Vagina (tissue), 2 donors: Measurements from ENCODE around the gene FGGY. TPM values are rescaled to one million over a fixed set of nuclear protein-coding genes. Genes with fewer than 3 reads are reported as not detected.
"Not testable (repeated sequence)": the region's sequence is repeated elsewhere in the genome, so short reads cannot be mapped to it uniquely, and the experiment has no call there.

ENCODE experiments used
- DNase-seq, 2 donors: peaks; one replicate each; pipeline ENCODE4 v3.0.0-alpha.2; 2017; ENCODE audit errors: extremely low spot score in 2 of 2
- H3K27ac ChIP-seq: fragments of 200-600 bp; sonication (generic); one replicate; pipeline ENCODE4 v1.5.1; 2019
- H3K27me3 ChIP-seq: fragments of 200-600 bp; sonication (generic); one replicate; pipeline ENCODE4 v1.5.1; 2019
- H3K36me3 ChIP-seq, 2 donors: fragments of 200-600 bp; sonication (generic); one replicate each; pipeline ENCODE4 v1.5.1; 2017 to 2019
- H3K4me1 ChIP-seq: fragments of 200-600 bp; sonication (generic); one replicate; pipeline ENCODE4 v1.5.1; 2019
- H3K4me3 ChIP-seq, 2 donors: fragments of 200-600 bp; sonication (generic); 1 replicate in 1 of 2; 2 replicates in 1 of 2; pipeline ENCODE4 v1.5.1; 2016 to 2019
- H3K9me3 ChIP-seq: fragments of 200-600 bp; sonication (generic); one replicate; pipeline ENCODE4 v1.5.1; 2019
- POLR2A ChIP-seq, 2 donors: fragments of 450-650 bp; IDR thresholded peaks; one replicate each; pipeline ENCODE4 v1.6.1; 2017; ENCODE audit warnings: antibody characterized with exemption in 2 of 2, mild to moderate bottlenecking in 2 of 2, moderate library complexity in 2 of 2
- POLR2AphosphoS5 ChIP-seq, 2 donors: sonication (generic); formaldehyde crosslinking; IDR thresholded peaks; one replicate each; pipeline ENCODE4 v1.9.0; 2017; ENCODE audit warnings: antibody characterized with exemption in 2 of 2, mild to moderate bottlenecking in 2 of 2, low read depth in 1 of 2; ENCODE audit not compliant: insufficient read depth in 1 of 2
- intact Hi-C: fragments of 100-400 bp; cut with DNase I; formaldehyde crosslinking; loops from one replicate; pipeline ENCODE4 v1.15.1; 2023
- total RNA-seq: library from RNA; depleted of rRNA; stranded (reverse); fragments of >200 nt; gene quantifications from one replicate; pipeline ENCODE4 v1.2.3, GENCODE V29; 2016
- TF ChIP-seq, protein P1 (sequence below), 3 experiments: fragments of 450-650 bp in 2 of 3; fragments of 200-600 bp in 1 of 3; sonication (generic) in 1 of 3; IDR thresholded peaks; one replicate each; pipeline ENCODE4 v1.5.1; 2017 to 2019; ENCODE audit warnings: antibody characterized with exemption in 3 of 3, mild to moderate bottlenecking in 2 of 3, moderate library complexity in 2 of 3

The FGGY gene
- total RNA-seq, 1 donor from 2014 or later: 11.8 TPM

DNA sequence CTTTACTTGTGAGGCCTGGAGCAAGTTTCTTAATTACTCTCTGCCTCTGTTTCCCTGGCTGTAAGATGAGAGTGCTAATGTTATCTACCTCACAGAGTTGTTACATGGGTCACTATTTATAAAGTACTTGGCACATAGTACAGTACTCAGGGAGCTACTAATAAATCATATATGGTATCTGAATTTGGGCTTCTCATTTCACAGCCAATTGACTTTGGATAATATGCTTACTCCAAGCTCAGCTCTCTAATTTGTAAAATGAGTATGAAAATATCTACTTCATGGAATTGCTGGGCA is 409.4 kb downstream of the FGGY start:
- Histone ChIP-seq H3K4me3 (no peak overlapping the region), H3K4me1 (peaks cover 49% of the 10 kb centered on the region), H3K27ac (peak overlapping the region; percentile 82), H3K9me3 (no peaks in the 10 kb centered on the region), H3K27me3 (no peaks in the 10 kb centered on the region), H3K36me3 (no peaks in the 10 kb centered on the region)
- intact Hi-C loops: loop anchor here (10.0 kb wide), 3 partner anchors 49 to 961 kb away; partner anchors contain the start of gene FGGY
- TF ChIP-seq, protein P1, sequence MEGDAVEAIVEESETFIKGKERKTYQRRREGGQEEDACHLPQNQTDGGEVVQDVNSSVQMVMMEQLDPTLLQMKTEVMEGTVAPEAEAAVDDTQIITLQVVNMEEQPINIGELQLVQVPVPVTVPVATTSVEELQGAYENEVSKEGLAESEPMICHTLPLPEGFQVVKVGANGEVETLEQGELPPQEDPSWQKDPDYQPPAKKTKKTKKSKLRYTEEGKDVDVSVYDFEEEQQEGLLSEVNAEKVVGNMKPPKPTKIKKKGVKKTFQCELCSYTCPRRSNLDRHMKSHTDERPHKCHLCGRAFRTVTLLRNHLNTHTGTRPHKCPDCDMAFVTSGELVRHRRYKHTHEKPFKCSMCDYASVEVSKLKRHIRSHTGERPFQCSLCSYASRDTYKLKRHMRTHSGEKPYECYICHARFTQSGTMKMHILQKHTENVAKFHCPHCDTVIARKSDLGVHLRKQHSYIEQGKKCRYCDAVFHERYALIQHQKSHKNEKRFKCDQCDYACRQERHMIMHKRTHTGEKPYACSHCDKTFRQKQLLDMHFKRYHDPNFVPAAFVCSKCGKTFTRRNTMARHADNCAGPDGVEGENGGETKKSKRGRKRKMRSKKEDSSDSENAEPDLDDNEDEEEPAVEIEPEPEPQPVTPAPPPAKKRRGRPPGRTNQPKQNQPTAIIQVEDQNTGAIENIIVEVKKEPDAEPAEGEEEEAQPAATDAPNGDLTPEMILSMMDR (IDR thresholded peaks at IDR 0.05): no peak
- TF ChIP-seq POLR2A (IDR thresholded peaks at IDR 0.05) (no peak), POLR2AphosphoS5 (IDR thresholded peaks at IDR 0.05; ENCODE audit: insufficient read depth in 1 of 2, low read depth in 1 of 2) (no peak)
- DNase-seq: no peak

GRCh38 chr1:59707178-59707791 is 410.4 kb downstream of the FGGY start:
- TF ChIP-seq POLR2AphosphoS5 (IDR thresholded peaks at IDR 0.05; ENCODE audit: insufficient read depth in 1 of 2, low read depth in 1 of 2): peak in 1 of 2 donors; percentile 73
- no peak for TF ChIP-seq POLR2A (IDR thresholded peaks at IDR 0.05)
- no peak for DNase-seq
- H3K4me3 ChIP-seq: no peak overlapping the region
- intact Hi-C loops: loop anchor here (10.0 kb wide), 3 partner anchors 48 to 962 kb away; partner anchors contain the start of gene FGGY
- peak overlapping the region; percentile 82 for H3K27ac ChIP-seq
- H3K36me3 ChIP-seq: no peaks in the 10 kb centered on the region
- no peaks in the 10 kb centered on the region for H3K27me3 ChIP-seq
- no peaks in the 10 kb centered on the region for H3K9me3 ChIP-seq
- peaks cover 49% of the 10 kb centered on the region for H3K4me1 ChIP-seq

- TF ChIP-seq POLR2AphosphoS5 (IDR thresholded peaks at IDR 0.05; ENCODE audit: insufficient read depth in 1 of 2, low read depth in 1 of 2) (no peak), POLR2A (IDR thresholded peaks at IDR 0.05) (no peak)
- TF ChIP-seq, protein P1 (IDR thresholded peaks at IDR 0.05): no peak
- Histone ChIP-seq H3K27ac (no peak overlapping the region), H3K9me3 (no peaks in the 10 kb centered on the region), H3K36me3 (no peaks in the 10 kb centered on the region), H3K4me3 (no peak overlapping the region), H3K4me1 (peaks cover 34% of the 10 kb centered on the region), H3K27me3 (no peaks in the 10 kb centered on the region)
- intact Hi-C loops: loop anchor here (10.0 kb wide), 3 partner anchors 45 to 965 kb away; partner anchors contain the start of gene FGGY
- DNase-seq: no peak
Observed at GRCh38 chr1:59709333-59709732, 412.4 kb downstream of the FGGY start.

GRCh38 chr1:59710920-59711319 is 414.0 kb downstream of the FGGY start:
- H3K9me3 ChIP-seq, H3K27me3 ChIP-seq, intact Hi-C loops, H3K27ac ChIP-seq, DNase-seq, H3K36me3 ChIP-seq, H3K4me3 ChIP-seq: not testable (repeated sequence)
- peaks cover 31% of the 10 kb centered on the region for H3K4me1 ChIP-seq

GRCh38 chr1:59714219-59714618 is 417.3 kb downstream of the FGGY start:
- intact Hi-C loops: no loop called here
- no peak overlapping the region for H3K27ac ChIP-seq
- no peak for DNase-seq

GRCh38 chr1:59714966-59715365 is 418.1 kb downstream of the FGGY start:
- H3K9me3 ChIP-seq: no peaks in the 10 kb centered on the region
- peaks cover 7% of the 10 kb centered on the region for H3K4me1 ChIP-seq
- no peak overlapping the region for H3K27ac ChIP-seq
- TF ChIP-seq, protein P1 (IDR thresholded peaks at IDR 0.05): no peak
- TF ChIP-seq POLR2A (IDR thresholded peaks at IDR 0.05): no peak
- TF ChIP-seq POLR2AphosphoS5 (IDR thresholded peaks at IDR 0.05; ENCODE audit: insufficient read depth in 1 of 2, low read depth in 1 of 2): no peak
- H3K4me3 ChIP-seq: no peak overlapping the region
- intact Hi-C loops: no loop called here
- DNase-seq: no peak
- H3K36me3 ChIP-seq: no peaks in the 10 kb centered on the region
- no peaks in the 10 kb centered on the region for H3K27me3 ChIP-seq

More at GRCh38 chr1:59714219-59714618, 417.3 kb downstream of the FGGY start:
- no peak overlapping the region for H3K4me3 ChIP-seq
- TF ChIP-seq POLR2A (IDR thresholded peaks at IDR 0.05) (no peak), POLR2AphosphoS5 (IDR thresholded peaks at IDR 0.05; ENCODE audit: insufficient read depth in 1 of 2, low read depth in 1 of 2) (no peak)
- TF ChIP-seq, protein P1 (IDR thresholded peaks at IDR 0.05): no peak
- H3K27me3 ChIP-seq: no peaks in the 10 kb centered on the region
- peaks cover 7% of the 10 kb centered on the region for H3K4me1 ChIP-seq
- no peaks in the 10 kb centered on the region for H3K36me3 ChIP-seq
- H3K9me3 ChIP-seq: no peaks in the 10 kb centered on the region
